ENCODE results near the gene SLC27A3. TPM values are rescaled to one million over a fixed set of nuclear protein-coding genes. Genes with fewer than 3 reads are reported as not detected.

SLC27A3 gene
- polyA plus RNA-seq, 2 of the 4 experiments (the other 2 are of a cell fraction): 1.3 to 2.1 TPM

DNA sequence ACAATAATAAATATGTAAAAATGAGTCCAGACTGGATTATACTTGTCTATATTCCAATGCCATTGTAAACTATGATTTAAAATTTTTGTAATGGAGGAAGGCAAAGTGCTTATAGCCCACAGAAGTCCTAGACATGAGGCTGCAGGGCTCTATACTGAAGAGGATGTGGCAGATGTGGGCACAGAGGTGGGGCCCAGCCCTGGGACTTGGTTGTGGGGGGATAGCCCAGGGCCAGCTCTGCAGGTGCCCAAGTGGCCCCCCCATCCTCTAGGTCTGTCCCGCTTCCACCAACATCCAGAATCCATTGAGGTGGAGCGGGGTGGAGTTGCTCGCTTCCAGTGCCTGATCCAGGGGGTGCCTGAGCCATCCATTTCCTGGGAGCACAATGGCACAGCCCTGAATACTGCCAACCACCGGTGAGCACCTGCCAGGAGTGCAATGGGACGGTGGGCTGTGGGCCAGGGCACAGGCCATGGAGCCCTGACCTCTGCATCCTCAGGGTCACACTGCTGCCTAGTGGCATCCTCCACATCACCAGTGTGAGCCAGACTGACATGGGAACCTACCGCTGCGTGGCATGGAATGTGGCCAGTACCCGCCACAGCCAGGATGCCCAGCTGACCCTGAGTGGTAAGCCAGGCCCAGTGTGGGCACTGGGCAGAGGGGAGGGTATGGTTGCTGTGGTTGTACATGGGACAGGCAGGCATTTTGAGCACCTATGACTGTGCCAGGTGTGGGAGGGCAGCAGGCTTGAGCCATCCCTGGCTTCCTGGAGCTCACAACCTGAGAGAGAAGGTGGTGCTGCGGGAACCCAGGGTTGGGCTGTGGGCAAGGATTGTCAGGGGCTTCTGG lies 21.0 kb downstream of the SLC27A3 start:
- FAIRE-seq: no peak
- Histone ChIP-seq H3K4me3 (no peak overlapping the region), H3K27ac (no peak overlapping the region), H3K4me2 (no peak overlapping the region), H3K4me1 (no peaks in the 10 kb centered on the region), H3K9me3 (no peaks in the 10 kb centered on the region)
- no peak for ATAC-seq
- TF ChIP-seq RARB (CRISPR knock-in tag; IDR thresholded peaks at IDR 0.05) (no peak), JUNB (IDR thresholded peaks at IDR 0.05) (no peak), SREBF2 (IDR thresholded peaks at IDR 0.05) (no peak), ESRRA (IDR thresholded peaks at IDR 0.05; ENCODE audit: borderline replicate concordance, low read length) (no peak), BHLHE40 (IDR thresholded peaks at IDR 0.05; ENCODE audit: low read depth, low read length) (no peak), EP300 (IDR thresholded peaks at IDR 0.05) (no peak), GATA3 (IDR thresholded peaks at IDR 0.05; ENCODE audit: borderline replicate concordance) (no peak), MAZ (IDR thresholded peaks at IDR 0.05; ENCODE audit: borderline replicate concordance, low read depth, low read length) (no peak), RFX5 (IDR thresholded peaks at IDR 0.05) (no peak)
- TF ChIP-seq, protein P1, sequence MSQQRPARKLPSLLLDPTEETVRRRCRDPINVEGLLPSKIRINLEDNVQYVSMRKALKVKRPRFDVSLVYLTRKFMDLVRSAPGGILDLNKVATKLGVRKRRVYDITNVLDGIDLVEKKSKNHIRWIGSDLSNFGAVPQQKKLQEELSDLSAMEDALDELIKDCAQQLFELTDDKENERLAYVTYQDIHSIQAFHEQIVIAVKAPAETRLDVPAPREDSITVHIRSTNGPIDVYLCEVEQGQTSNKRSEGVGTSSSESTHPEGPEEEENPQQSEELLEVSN (IDR thresholded peaks at IDR 0.05; ENCODE audit: borderline replicate concordance, low read depth): no peak
- TF ChIP-seq, protein P2, sequence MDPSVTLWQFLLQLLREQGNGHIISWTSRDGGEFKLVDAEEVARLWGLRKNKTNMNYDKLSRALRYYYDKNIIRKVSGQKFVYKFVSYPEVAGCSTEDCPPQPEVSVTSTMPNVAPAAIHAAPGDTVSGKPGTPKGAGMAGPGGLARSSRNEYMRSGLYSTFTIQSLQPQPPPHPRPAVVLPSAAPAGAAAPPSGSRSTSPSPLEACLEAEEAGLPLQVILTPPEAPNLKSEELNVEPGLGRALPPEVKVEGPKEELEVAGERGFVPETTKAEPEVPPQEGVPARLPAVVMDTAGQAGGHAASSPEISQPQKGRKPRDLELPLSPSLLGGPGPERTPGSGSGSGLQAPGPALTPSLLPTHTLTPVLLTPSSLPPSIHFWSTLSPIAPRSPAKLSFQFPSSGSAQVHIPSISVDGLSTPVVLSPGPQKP (IDR thresholded peaks at IDR 0.05; ENCODE audit: low read depth, low read length): no peak
- TF ChIP-seq, protein P3, sequence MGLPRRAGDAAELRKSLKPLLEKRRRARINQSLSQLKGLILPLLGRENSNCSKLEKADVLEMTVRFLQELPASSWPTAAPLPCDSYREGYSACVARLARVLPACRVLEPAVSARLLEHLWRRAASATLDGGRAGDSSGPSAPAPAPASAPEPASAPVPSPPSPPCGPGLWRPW (IDR thresholded peaks at IDR 0.05): no peak
- TF ChIP-seq, protein P4, sequence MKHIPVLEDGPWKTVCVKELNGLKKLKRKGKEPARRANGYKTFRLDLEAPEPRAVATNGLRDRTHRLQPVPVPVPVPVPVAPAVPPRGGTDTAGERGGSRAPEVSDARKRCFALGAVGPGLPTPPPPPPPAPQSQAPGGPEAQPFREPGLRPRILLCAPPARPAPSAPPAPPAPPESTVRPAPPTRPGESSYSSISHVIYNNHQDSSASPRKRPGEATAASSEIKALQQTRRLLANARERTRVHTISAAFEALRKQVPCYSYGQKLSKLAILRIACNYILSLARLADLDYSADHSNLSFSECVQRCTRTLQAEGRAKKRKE (CRISPR knock-in tag; IDR thresholded peaks at IDR 0.05; ENCODE audit: low read depth): no peak
- TF ChIP-seq, protein P5, sequence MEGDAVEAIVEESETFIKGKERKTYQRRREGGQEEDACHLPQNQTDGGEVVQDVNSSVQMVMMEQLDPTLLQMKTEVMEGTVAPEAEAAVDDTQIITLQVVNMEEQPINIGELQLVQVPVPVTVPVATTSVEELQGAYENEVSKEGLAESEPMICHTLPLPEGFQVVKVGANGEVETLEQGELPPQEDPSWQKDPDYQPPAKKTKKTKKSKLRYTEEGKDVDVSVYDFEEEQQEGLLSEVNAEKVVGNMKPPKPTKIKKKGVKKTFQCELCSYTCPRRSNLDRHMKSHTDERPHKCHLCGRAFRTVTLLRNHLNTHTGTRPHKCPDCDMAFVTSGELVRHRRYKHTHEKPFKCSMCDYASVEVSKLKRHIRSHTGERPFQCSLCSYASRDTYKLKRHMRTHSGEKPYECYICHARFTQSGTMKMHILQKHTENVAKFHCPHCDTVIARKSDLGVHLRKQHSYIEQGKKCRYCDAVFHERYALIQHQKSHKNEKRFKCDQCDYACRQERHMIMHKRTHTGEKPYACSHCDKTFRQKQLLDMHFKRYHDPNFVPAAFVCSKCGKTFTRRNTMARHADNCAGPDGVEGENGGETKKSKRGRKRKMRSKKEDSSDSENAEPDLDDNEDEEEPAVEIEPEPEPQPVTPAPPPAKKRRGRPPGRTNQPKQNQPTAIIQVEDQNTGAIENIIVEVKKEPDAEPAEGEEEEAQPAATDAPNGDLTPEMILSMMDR (IDR thresholded peaks at IDR 0.05): no peak
- ChIA-PET CTCF (interaction anchor here (0.6 to 6.7 kb wide), 36 partner anchors 10 to 237 kb away, joined by 3 to 51 read pairs (median 4); partner anchors contain the start of genes CREB3L4, CRTC2, DENND4B and JTB), POLR2A (interaction anchor here (1.3 to 2.2 kb wide), 2 partner anchors 194 kb away, joined by 7 to 8 read pairs; partner anchors contain the start of gene RPS27)
- WGBS (ENCODE audit: missing lambda C conversion rate): 70% methylated on average over 9 of the region's 9 CpGs
- DNase-seq (ENCODE audit: low read depth in 1 of 2, low spot score in 1 of 2): no peak

DNA sequence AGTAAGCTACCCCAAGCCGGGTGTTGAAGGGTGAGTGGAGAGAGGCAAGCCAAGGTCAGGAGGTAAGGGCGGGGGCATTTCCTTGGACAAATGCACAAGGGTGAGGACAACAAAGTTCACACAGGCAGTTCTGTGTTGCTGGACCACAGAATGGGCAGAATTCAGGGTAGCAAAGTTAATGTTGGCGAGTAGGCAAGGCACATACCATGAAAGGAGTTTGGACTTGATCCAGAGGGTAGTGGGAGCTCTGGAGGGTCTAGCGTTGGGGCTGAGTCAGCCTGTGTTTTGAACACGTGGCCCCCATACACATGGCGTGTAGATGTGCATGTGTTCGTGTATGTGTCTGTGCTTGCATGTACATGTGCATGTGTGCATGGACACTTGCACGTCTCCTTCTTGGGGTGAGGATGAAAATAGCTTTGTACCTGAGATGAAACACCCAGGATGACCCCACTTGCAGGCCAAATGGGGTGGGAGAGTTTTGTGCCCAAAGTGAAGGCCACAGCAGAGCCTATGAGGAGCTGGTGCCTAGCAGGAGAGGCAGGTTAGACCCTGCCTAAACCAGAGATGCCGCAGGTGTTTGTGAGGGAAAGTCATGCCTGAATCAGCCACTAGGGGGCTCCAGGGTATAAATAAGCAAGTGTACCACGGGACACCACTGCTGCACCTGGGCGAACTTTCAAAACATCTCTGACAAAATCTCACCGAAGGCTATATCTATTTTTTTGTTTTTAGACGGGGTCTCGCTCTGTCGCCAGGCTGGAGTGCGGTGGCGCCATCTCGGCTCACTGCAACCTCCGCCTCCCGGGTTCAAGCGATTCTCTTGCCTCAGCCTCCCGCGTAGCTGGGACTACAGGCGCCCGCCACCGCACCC lies 21.8 kb downstream of the SLC27A3 start:
- 49% methylated on average over 26 of the region's 26 CpGs for WGBS (ENCODE audit: missing lambda C conversion rate)
- ChIA-PET POLR2A (interaction anchor here (2.2 kb wide), 1 partner anchor 193 kb away, joined by 7 read pairs; no protein-coding TSS in a partner anchor), CTCF (interaction anchor here (0.5 to 6.7 kb wide), 46 partner anchors 10 to 383 kb away, joined by 3 to 51 read pairs (median 4); partner anchors contain the start of genes CREB3L4, CRTC2, DENND4B and GATAD2B)
- H3K27ac ChIP-seq: no peak overlapping the region
- peak; percentile 74 for TF ChIP-seq SMC3 (IDR thresholded peaks at IDR 0.05)
- TF ChIP-seq RAD21 (conservative IDR thresholded peaks at IDR 0.05 in 1 of 2, IDR thresholded peaks at IDR 0.05 in 1 of 2): peak; percentile 77 to 81
- TF ChIP-seq, protein P5 (IDR thresholded peaks at IDR 0.05): peak; percentile 75
- TF ChIP-seq RNF2 (IDR thresholded peaks at IDR 0.05; ENCODE audit: borderline replicate concordance, low read depth): no peak
- TF ChIP-seq ZNF302 (CRISPR knock-in tag; IDR thresholded peaks at IDR 0.05): no peak
- no peak overlapping the region for H3K4me3 ChIP-seq
- FAIRE-seq: no peak
- peak; percentile 58 to 83; a peak in 5 of 6 replicates for ATAC-seq
- H3K4me2 ChIP-seq: no peak overlapping the region; the same call in 2 of the 3 replicates
- no peaks in the 10 kb centered on the region for H3K9me3 ChIP-seq
- H3K4me1 ChIP-seq: no peaks in the 10 kb centered on the region
- peak; percentile 70 to 86 for DNase-seq (ENCODE audit: low read depth in 1 of 2, low spot score in 1 of 2)
